ENCODE measurements around the gene DSCAML1. TPM values are rescaled to one million over a fixed set of nuclear protein-coding genes. Genes with fewer than 3 reads are reported as not detected.

DSCAML1 gene
- total RNA-seq, 1 donor from 2014 or later = not detected

DNA sequence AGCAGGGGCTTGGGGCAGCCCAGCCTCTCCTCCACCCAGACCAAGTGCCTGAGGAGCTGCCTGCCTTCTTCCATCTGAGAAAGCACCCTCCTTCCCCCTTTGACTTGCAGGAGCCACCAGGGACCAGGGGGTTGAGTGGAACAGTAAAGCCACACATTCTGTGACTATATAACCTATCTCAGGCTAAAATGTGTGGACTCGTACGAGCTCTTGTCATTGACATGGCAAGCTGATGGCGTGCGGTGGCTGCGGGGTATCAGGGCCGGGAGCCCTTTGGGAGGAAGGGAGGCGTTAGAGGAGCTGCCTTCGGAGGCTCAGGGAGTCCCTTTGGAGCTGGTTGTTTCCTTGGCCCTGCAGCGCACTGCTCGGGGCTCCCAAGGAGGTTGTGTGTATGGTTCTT is 384.8 kb downstream of the DSCAML1 start:
- no peak overlapping the region for H3K27ac Mint-ChIP-seq (ENCODE audit: unreplicated experiment)

DNA sequence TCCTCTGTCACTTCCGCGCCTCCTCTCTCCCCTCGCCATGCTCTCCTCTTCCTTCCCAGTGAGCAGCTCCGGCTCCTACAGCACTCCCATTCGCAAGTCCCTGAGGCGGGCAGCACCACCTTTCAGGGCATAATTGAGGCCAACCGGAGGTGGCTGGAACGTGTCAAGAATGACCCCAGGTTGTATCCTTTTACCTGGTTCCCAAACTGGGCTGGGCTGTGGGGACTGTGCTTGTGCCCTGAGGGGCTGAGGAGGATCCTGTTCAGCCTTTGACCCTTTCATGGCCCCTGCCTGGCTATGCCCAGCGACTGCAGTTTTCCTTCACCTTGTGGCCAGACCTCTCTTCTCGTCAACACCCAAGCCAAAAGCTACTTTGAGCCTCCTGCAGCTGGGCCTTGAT is 385.3 kb downstream of the DSCAML1 start:
- DNase-seq (ENCODE audit: extremely low spot score, unreplicated experiment) = no peak
- H3K4me1 Mint-ChIP-seq (ENCODE audit: unreplicated experiment) = peaks cover 9% of the 10 kb centered on the region
- no peaks in the 10 kb centered on the region for H3K9me3 Mint-ChIP-seq (ENCODE audit: unreplicated experiment)
- no peaks in the 10 kb centered on the region for H3K27me3 Mint-ChIP-seq (ENCODE audit: unreplicated experiment)
- H3K36me3 Mint-ChIP-seq (ENCODE audit: unreplicated experiment) = peaks cover 28% of the 10 kb centered on the region
- H3K27ac Mint-ChIP-seq (ENCODE audit: unreplicated experiment) = no peak overlapping the region
- H3K4me3 Mint-ChIP-seq (ENCODE audit: unreplicated experiment) = no peak overlapping the region
- TF ChIP-seq, protein P1, sequence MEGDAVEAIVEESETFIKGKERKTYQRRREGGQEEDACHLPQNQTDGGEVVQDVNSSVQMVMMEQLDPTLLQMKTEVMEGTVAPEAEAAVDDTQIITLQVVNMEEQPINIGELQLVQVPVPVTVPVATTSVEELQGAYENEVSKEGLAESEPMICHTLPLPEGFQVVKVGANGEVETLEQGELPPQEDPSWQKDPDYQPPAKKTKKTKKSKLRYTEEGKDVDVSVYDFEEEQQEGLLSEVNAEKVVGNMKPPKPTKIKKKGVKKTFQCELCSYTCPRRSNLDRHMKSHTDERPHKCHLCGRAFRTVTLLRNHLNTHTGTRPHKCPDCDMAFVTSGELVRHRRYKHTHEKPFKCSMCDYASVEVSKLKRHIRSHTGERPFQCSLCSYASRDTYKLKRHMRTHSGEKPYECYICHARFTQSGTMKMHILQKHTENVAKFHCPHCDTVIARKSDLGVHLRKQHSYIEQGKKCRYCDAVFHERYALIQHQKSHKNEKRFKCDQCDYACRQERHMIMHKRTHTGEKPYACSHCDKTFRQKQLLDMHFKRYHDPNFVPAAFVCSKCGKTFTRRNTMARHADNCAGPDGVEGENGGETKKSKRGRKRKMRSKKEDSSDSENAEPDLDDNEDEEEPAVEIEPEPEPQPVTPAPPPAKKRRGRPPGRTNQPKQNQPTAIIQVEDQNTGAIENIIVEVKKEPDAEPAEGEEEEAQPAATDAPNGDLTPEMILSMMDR (IDR thresholded peaks at IDR 0.05) = no peak

More for the DNA sequence above, 384.8 kb downstream of the DSCAML1 start:
- Mint-ChIP-seq H3K9me3 (ENCODE audit: unreplicated experiment) (no peaks in the 10 kb centered on the region), H3K4me3 (ENCODE audit: unreplicated experiment) (no peak overlapping the region), H3K36me3 (ENCODE audit: unreplicated experiment) (peaks cover 28% of the 10 kb centered on the region), H3K27me3 (ENCODE audit: unreplicated experiment) (no peaks in the 10 kb centered on the region), H3K4me1 (ENCODE audit: unreplicated experiment) (peaks cover 9% of the 10 kb centered on the region)
- TF ChIP-seq, protein P1 (IDR thresholded peaks at IDR 0.05) = no peak
- DNase-seq (ENCODE audit: extremely low spot score, unreplicated experiment) = no peak

DNA sequence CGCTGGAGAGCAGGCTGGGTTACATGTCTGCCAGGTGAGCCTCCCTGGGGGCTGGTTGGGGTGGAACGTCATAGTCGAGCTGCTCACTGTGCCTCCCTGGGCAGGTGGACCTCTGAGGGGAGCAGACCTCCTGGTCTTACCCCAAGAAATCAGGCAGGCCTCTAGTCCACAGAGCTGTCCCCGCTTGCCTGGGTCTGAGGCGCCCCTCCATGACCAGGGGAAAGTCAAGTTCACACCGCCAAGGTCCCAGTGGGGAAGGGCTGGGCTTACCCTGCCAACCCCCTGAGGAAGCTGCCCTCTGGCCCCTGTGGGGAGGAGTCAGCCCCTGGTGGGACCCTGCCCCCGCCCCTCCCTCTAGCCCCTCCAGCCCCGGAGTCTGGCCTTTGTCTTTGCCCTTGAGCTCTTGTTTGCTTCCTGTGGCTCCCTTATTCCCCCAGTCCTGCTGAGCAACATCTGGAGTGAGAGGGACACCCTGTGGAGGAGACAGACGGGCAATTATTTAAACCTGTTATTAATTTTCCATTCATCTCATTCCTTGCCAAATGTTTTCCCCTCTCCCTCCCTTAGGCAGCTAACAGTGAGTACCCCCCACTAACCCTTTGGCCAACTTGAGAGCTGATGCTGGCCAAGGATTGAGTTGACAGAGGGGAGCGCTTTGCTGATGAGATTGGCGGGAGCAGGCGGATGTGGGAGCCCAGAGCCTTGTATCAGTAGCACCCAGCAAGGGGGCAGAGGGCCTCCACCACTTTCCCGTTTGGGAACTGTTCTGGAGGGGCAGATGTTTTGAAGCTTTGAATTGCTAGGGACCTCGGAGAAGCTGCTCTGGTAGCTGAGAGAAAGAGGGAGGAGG is 385.9 kb downstream of the DSCAML1 start:
- Mint-ChIP-seq H3K9me3 (ENCODE audit: unreplicated experiment) (no peaks in the 10 kb centered on the region), H3K4me1 (ENCODE audit: unreplicated experiment) (peaks cover 9% of the 10 kb centered on the region), H3K36me3 (ENCODE audit: unreplicated experiment) (peaks cover 34% of the 10 kb centered on the region), H3K27ac (ENCODE audit: unreplicated experiment) (peak overlapping the region; percentile 60), H3K4me3 (ENCODE audit: unreplicated experiment) (no peak overlapping the region), H3K27me3 (ENCODE audit: unreplicated experiment) (no peaks in the 10 kb centered on the region)
- no peak for DNase-seq (ENCODE audit: extremely low spot score, unreplicated experiment)
- TF ChIP-seq, protein P1 (IDR thresholded peaks at IDR 0.05) = no peak

DNA sequence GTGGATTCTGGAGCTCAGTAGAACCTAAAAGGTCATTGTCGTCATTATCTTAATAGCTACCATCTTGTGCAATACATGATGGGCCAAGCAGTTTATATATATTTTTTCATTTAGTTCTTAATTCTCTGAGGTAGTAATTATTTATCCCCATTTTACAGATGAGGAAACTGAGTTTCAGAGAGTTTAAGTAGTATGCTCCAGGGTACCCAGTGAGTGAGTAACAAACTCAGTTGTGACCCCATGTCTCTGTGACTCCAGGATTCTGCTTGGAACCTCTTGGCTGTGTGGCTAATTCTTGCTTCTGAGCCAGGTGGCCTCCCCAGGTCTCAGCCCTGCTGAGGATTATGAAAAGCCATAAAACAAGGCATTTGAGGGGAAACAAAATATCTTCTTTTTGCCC is 386.8 kb downstream of the DSCAML1 start:
- Mint-ChIP-seq H3K27me3 (ENCODE audit: unreplicated experiment) (no peaks in the 10 kb centered on the region), H3K4me1 (ENCODE audit: unreplicated experiment) (peaks cover 9% of the 10 kb centered on the region), H3K27ac (ENCODE audit: unreplicated experiment) (no peak overlapping the region), H3K36me3 (ENCODE audit: unreplicated experiment) (peaks cover 42% of the 10 kb centered on the region), H3K9me3 (ENCODE audit: unreplicated experiment) (no peaks in the 10 kb centered on the region), H3K4me3 (ENCODE audit: unreplicated experiment) (no peak overlapping the region)
- no peak for DNase-seq (ENCODE audit: extremely low spot score, unreplicated experiment)
- TF ChIP-seq, protein P1 (IDR thresholded peaks at IDR 0.05) = no peak

DNA sequence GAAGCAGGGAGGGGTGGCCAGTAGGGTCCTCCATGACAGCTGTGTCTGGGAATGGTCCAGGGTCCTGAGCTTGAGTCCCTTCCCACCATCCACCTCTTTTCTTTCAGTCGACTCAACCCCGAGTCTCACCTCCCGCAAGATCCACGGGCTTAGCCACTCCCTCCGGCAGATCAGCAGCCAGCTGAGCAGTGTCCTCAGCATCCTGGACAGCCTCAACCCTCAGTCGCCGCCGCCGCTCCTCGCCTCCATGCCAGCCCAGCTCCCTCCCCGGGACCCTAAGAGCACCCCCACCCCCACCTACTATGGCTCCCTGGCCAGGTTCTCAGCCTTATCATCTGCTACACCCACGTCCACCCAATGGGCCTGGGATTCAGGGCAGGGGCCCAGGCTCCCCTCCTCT is 387.5 kb downstream of the DSCAML1 start:
- H3K9me3 Mint-ChIP-seq (ENCODE audit: unreplicated experiment) = no peaks in the 10 kb centered on the region
- no peak overlapping the region for H3K4me3 Mint-ChIP-seq (ENCODE audit: unreplicated experiment)
- DNase-seq (ENCODE audit: extremely low spot score, unreplicated experiment) = no peak
- peaks cover 47% of the 10 kb centered on the region for H3K36me3 Mint-ChIP-seq (ENCODE audit: unreplicated experiment)
- peaks cover 9% of the 10 kb centered on the region for H3K4me1 Mint-ChIP-seq (ENCODE audit: unreplicated experiment)
- no peaks in the 10 kb centered on the region for H3K27me3 Mint-ChIP-seq (ENCODE audit: unreplicated experiment)
- TF ChIP-seq, protein P1 (IDR thresholded peaks at IDR 0.05) = no peak
- no peak overlapping the region for H3K27ac Mint-ChIP-seq (ENCODE audit: unreplicated experiment)
